ENCODE data around the gene CAB39.

Gene CAB39

GRCh38 chr2:230788554-230789175 is 76.0 kb downstream of the CAB39 start:
- DNase-seq: no peak

GRCh38 chr2:230790981-230791380 is 78.3 kb downstream of the CAB39 start:
- no peak for DNase-seq

- peak; percentile 73 for DNase-seq
Measured at GRCh38 chr2:230793572-230794359, 81.1 kb downstream of the CAB39 start.

- DNase-seq: peak; percentile 34
Measured at GRCh38 chr2:230794497-230794896, 81.9 kb downstream of the CAB39 start.

GRCh38 chr2:230795856-230796255 is 83.2 kb downstream of the CAB39 start:
- no peak for DNase-seq

- DNase-seq: no peak
Measured at GRCh38 chr2:230796280-230796862, 83.7 kb downstream of the CAB39 start.

GRCh38 chr2:230797515-230798495 is 85.2 kb downstream of the CAB39 start:
- no peak for DNase-seq

GRCh38 chr2:230798769-230799399 is 86.2 kb downstream of the CAB39 start:
- peak; percentile 59 for DNase-seq

- DNase-seq: no peak
Measured at GRCh38 chr2:230805353-230806017, 92.8 kb downstream of the CAB39 start.

- DNase-seq: no peak
Measured at GRCh38 chr2:230807729-230808128, 95.1 kb downstream of the CAB39 start.

- DNase-seq: no peak
Measured at GRCh38 chr2:230809015-230809414, 96.4 kb downstream of the CAB39 start.

- DNase-seq: no peak
Measured at GRCh38 chr2:230809677-230810251, 97.1 kb downstream of the CAB39 start.

GRCh38 chr2:230811508-230811907 is 98.9 kb downstream of the CAB39 start:
- no peak for DNase-seq

- no peak for DNase-seq
Measured at GRCh38 chr2:230812033-230812432, 99.4 kb downstream of the CAB39 start.

GRCh38 chr2:230814616-230815015 is 102.0 kb downstream of the CAB39 start:
- DNase-seq: no peak

GRCh38 chr2:230815088-230815487 is 102.4 kb downstream of the CAB39 start:
- DNase-seq: no peak

- DNase-seq: no peak
Measured at GRCh38 chr2:230816735-230817134, 104.1 kb downstream of the CAB39 start.

- DNase-seq: no peak
Measured at GRCh38 chr2:230819433-230819832, 106.8 kb downstream of the CAB39 start.

- DNase-seq: no peak
Measured at GRCh38 chr2:230821261-230821990, 108.8 kb downstream of the CAB39 start.

- DNase-seq: no peak
Measured at GRCh38 chr2:230821991-230822520, 109.4 kb downstream of the CAB39 start.

Data from central memory CD4-positive, alpha-beta T cell (primary cell).